Activated CD4-positive, CD25-positive, alpha-beta regulatory T cell treated with anti-CD3 and anti-CD28 coated beads, Interleukin-2, amount 50 U/mL, for 72 hours (primary cell): ENCODE results near the gene LGR5.

Experiments used
- DNase-seq: peaks from one replicate; pipeline ENCODE4 v3.0.0; 2021

Gene LGR5

GRCh38 chr12:71440345-71440762 is 756 bp downstream of the LGR5 start:
- DNase-seq, result no peak

GRCh38 chr12:71440763-71441748 is 1.5 kb downstream of the LGR5 start:
- DNase-seq, result no peak

GRCh38 chr12:71441836-71442566 is 2.4 kb downstream of the LGR5 start:
- no peak for DNase-seq

GRCh38 chr12:71442567-71442931 is 3.0 kb downstream of the LGR5 start:
- no peak for DNase-seq

- DNase-seq, result no peak
These were observed 5.5 kb downstream of the LGR5 start for GRCh38 chr12:71445071-71445470.

- DNase-seq, result no peak
These were observed 8.1 kb downstream of the LGR5 start for GRCh38 chr12:71447691-71448132.

- DNase-seq, result no peak
These were observed 8.6 kb downstream of the LGR5 start for GRCh38 chr12:71448150-71448581.

- no peak for DNase-seq
These were observed 9.9 kb downstream of the LGR5 start for GRCh38 chr12:71449373-71450070.

GRCh38 chr12:71452006-71452405 is 12.4 kb downstream of the LGR5 start:
- DNase-seq, result no peak

GRCh38 chr12:71455028-71455737 is 15.6 kb downstream of the LGR5 start:
- DNase-seq, result no peak

- DNase-seq, result no peak
These were observed 16.7 kb downstream of the LGR5 start for GRCh38 chr12:71456316-71456715.

- no peak for DNase-seq
These were observed 17.4 kb downstream of the LGR5 start for GRCh38 chr12:71456990-71457389.

GRCh38 chr12:71460318-71460717 is 20.7 kb downstream of the LGR5 start:
- DNase-seq, result no peak

- no peak for DNase-seq
These were observed 21.4 kb downstream of the LGR5 start for GRCh38 chr12:71460850-71461609.

- DNase-seq, result no peak
These were observed 22.3 kb downstream of the LGR5 start for GRCh38 chr12:71461787-71462328.

- DNase-seq, result no peak
These were observed 26.2 kb downstream of the LGR5 start for GRCh38 chr12:71465796-71466195.

- no peak for DNase-seq
These were observed 29.7 kb downstream of the LGR5 start for GRCh38 chr12:71469258-71469750.

- no peak for DNase-seq
These were observed 32.9 kb downstream of the LGR5 start for GRCh38 chr12:71472441-71472911.

GRCh38 chr12:71474791-71475190 is 35.2 kb downstream of the LGR5 start:
- DNase-seq, result no peak

- no peak for DNase-seq
These were observed 35.7 kb downstream of the LGR5 start for GRCh38 chr12:71475280-71475679.

- DNase-seq, result no peak
These were observed 36.9 kb downstream of the LGR5 start for GRCh38 chr12:71476513-71476912.
